KMS-11 (cell line): ENCODE measurements around the gene KRT7.

Source experiments
- H2AFZ ChIP-seq: fragments of 200-600 bp; sonication (generic); 2 replicates; pipeline ENCODE4 v1.6.1; 2016; ENCODE audit warnings: antibody characterized with exemption, mixed run types, low read depth
- H3K27ac ChIP-seq: fragments of 200-600 bp; sonication (generic); 2 replicates; pipeline ENCODE4 v1.6.1; 2016; ENCODE audit warnings: mild to moderate bottlenecking, mixed run types
- H3K27me3 ChIP-seq: fragments of 200-600 bp; sonication (generic); 2 replicates; pipeline ENCODE4 v1.6.1; 2017; ENCODE audit warnings: mild to moderate bottlenecking, low read depth, mixed run types, moderate library complexity; ENCODE audit not compliant: insufficient read depth
- H3K36me3 ChIP-seq: fragments of 200-600 bp; sonication (generic); 2 replicates; pipeline ENCODE4 v1.6.1; 2017; ENCODE audit warnings: mild to moderate bottlenecking, mixed run types; ENCODE audit not compliant: insufficient read depth
- H3K4me1 ChIP-seq: fragments of 200-600 bp; sonication (generic); 2 replicates; pipeline ENCODE4 v1.6.1; 2016; ENCODE audit warnings: mild to moderate bottlenecking, low read depth, mixed run types; ENCODE audit not compliant: poor library complexity, severe bottlenecking
- H3K4me2 ChIP-seq: fragments of 200-600 bp; sonication (generic); 2 replicates; pipeline ENCODE4 v1.7.0; 2016; ENCODE audit warnings: mild to moderate bottlenecking, mixed run types
- H3K4me3 ChIP-seq: fragments of 200-600 bp; sonication (generic); IDR thresholded peaks from 2 replicates; pipeline ENCODE4 v1.6.1; 2017; ENCODE audit warnings: low read depth, low read length, mixed read lengths; ENCODE audit not compliant: insufficient read depth
- H3K79me2 ChIP-seq: fragments of 200-600 bp; sonication (generic); 2 replicates; pipeline ENCODE4 v1.6.1; 2016; ENCODE audit warnings: low read depth, mixed run types; ENCODE audit not compliant: insufficient read depth
- H3K9ac ChIP-seq: fragments of 200-600 bp; sonication (generic); 2 replicates; pipeline ENCODE4 v1.6.1; 2016; ENCODE audit warnings: mild to moderate bottlenecking, mixed run types
- H4K20me1 ChIP-seq: fragments of 200-600 bp; sonication (generic); 2 replicates; pipeline ENCODE4 v1.6.1; 2016; ENCODE audit warnings: mild to moderate bottlenecking, mixed run types; ENCODE audit not compliant: insufficient read depth
- CTCF ChIP-seq: fragments of 200-600 bp; sonication (generic); conservative IDR thresholded peaks from 2 replicates; pipeline ENCODE4 v1.6.1; 2017; ENCODE audit warnings: low read depth, mild to moderate bottlenecking, antibody characterized with exemption, low read length, moderate library complexity, mixed read lengths

Gene KRT7

GRCh38 chr12:52235001-52235764 lies 2.1 kb downstream of the KRT7 start:
- Histone ChIP-seq H3K27ac (no peak overlapping the region), H3K4me1 (no peaks in the 10 kb centered on the region), H3K4me2 (no peak overlapping the region), H3K4me3 (no peak overlapping the region), H3K36me3 (no peaks in the 10 kb centered on the region), H3K79me2 (no peaks in the 10 kb centered on the region), H3K9ac (no peak overlapping the region), H3K27me3 (no peaks in the 10 kb centered on the region), H4K20me1 (no peaks in the 10 kb centered on the region), H2AFZ (no peak overlapping the region)
- no peak for TF ChIP-seq CTCF

DNA sequence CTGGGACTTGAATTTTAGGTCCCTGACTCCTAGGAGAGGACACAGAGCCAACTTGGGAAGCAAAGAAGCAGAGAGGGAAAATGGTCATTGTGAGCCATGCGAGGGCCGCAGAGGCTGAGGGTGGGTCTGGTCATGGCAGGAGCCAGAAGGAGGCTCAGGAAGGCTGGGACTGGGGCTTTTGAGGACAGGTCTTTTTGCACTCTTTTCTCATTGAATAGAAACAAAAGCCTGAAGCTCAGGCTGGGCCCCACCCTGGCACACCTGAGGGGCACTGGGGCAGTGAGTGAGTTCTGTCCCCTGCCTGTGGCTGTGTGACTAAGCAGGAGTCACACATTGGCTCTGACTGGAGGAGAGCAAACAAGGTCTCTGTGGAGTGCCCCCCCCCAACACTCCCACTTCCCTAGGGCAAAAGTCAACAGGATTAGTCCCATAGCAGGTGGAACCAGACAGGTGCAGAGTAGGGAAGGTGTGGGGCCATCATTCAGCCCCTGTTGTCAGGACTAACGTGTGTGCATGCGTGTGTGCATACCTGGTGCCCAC lies 2.8 kb downstream of the KRT7 start:
- H3K4me1 ChIP-seq, result peaks cover 1% of the 10 kb centered on the region
- no peak overlapping the region for H3K4me3 ChIP-seq
- TF ChIP-seq CTCF, result no peak
- H2AFZ ChIP-seq, result no peak overlapping the region
- no peaks in the 10 kb centered on the region for H4K20me1 ChIP-seq
- no peak overlapping the region for H3K27ac ChIP-seq
- no peaks in the 10 kb centered on the region for H3K36me3 ChIP-seq
- no peak overlapping the region for H3K4me2 ChIP-seq
- H3K9ac ChIP-seq, result no peak overlapping the region
- H3K27me3 ChIP-seq, result no peaks in the 10 kb centered on the region
- H3K79me2 ChIP-seq, result no peaks in the 10 kb centered on the region

GRCh38 chr12:52236386-52237050 lies 3.5 kb downstream of the KRT7 start:
- Histone ChIP-seq H2AFZ (no peak overlapping the region), H3K4me2 (no peak overlapping the region), H3K9ac (no peak overlapping the region), H3K27me3 (no peaks in the 10 kb centered on the region), H3K27ac (no peak overlapping the region), H3K4me1 (peaks cover 7% of the 10 kb centered on the region), H3K4me3 (no peak overlapping the region), H3K36me3 (no peaks in the 10 kb centered on the region), H4K20me1 (no peaks in the 10 kb centered on the region), H3K79me2 (no peaks in the 10 kb centered on the region)
- TF ChIP-seq CTCF, result no peak

DNA sequence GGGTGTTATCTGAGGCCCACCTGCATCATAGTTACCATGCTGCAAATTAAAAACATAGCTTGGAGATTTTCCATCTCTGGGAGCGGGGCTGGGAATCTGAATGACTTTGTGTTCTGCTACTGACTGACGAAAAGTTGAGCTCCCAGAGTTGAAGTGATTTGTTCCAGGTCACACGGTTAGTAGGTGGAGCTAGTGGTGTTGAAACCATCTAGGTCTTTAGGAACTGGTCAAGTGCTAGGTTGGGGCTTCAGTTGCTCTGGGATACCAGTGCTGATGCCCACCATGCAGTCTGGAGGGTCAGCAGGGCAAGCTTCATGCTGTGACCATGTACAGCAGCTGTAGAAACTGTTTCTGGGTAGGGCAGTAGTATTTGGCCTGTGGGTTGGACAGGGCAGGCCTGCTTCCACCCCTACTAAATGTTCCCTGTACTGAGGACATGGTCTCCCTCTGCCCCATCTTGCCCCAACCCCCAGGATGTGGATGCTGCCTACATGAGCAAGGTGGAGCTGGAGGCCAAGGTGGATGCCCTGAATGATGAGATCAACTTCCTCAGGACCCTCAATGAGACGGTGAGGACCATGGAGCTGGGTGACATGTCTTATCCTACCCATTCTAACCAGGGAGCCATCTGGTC lies 5.3 kb downstream of the KRT7 start:
- H3K4me2 ChIP-seq, result no peak overlapping the region
- peaks cover 25% of the 10 kb centered on the region for H3K4me1 ChIP-seq
- no peaks in the 10 kb centered on the region for H3K27me3 ChIP-seq
- no peak overlapping the region for H3K9ac ChIP-seq
- TF ChIP-seq CTCF, result no peak
- H4K20me1 ChIP-seq, result no peaks in the 10 kb centered on the region
- no peaks in the 10 kb centered on the region for H3K79me2 ChIP-seq
- no peak overlapping the region for H3K4me3 ChIP-seq
- H3K36me3 ChIP-seq, result no peaks in the 10 kb centered on the region
- no peak overlapping the region for H2AFZ ChIP-seq
- no peak overlapping the region for H3K27ac ChIP-seq
